ENCODE results near the gene USP25.

DNA sequence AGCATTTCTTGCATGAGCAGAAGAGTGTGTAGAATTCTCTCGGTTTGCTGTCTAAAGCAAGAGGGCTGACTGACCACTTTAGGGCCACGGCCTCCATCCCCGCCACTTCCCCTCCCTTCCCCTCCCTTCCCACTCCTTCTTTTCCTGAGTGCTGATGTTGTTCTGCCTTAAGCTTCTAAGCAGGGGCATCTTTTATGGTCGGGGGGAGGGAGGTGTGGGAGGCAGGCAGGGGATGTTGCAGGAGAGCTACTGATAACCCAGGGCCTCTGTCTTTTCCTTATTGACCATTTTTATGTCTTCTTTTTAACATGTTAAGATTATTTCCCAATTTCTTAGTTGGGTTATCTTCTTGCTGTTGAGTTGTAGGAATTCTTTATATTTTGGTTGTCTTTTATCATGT is 15.1 kb downstream of the USP25 start:
- TF ChIP-seq, protein P1, sequence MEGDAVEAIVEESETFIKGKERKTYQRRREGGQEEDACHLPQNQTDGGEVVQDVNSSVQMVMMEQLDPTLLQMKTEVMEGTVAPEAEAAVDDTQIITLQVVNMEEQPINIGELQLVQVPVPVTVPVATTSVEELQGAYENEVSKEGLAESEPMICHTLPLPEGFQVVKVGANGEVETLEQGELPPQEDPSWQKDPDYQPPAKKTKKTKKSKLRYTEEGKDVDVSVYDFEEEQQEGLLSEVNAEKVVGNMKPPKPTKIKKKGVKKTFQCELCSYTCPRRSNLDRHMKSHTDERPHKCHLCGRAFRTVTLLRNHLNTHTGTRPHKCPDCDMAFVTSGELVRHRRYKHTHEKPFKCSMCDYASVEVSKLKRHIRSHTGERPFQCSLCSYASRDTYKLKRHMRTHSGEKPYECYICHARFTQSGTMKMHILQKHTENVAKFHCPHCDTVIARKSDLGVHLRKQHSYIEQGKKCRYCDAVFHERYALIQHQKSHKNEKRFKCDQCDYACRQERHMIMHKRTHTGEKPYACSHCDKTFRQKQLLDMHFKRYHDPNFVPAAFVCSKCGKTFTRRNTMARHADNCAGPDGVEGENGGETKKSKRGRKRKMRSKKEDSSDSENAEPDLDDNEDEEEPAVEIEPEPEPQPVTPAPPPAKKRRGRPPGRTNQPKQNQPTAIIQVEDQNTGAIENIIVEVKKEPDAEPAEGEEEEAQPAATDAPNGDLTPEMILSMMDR (IDR thresholded peaks at IDR 0.05) = no peak
- no peak for TF ChIP-seq POLR2A (IDR thresholded peaks at IDR 0.05)

Measured in testis (tissue), 2 donors.